ENCODE data around the gene AIP.

- no peak for TF ChIP-seq POLR2A (IDR thresholded peaks at IDR 0.05)
- TF ChIP-seq CTCF (IDR thresholded peaks at IDR 0.05 in 4 of 5, conservative IDR thresholded peaks at IDR 0.05 in 1 of 5) = no peak
Measured at GRCh38 chr11:67510023-67510345, 27.2 kb downstream of the AIP start.
